Thyroid gland (tissue), 4 donors: ENCODE data around the gene MPP2.

Source experiments
- POLR2A ChIP-seq, 2 donors: fragments of 450-650 bp; IDR thresholded peaks; one replicate each; pipeline ENCODE4 v1.6.1; 2017; ENCODE audit warnings: antibody characterized with exemption in 2 of 2, mild to moderate bottlenecking in 2 of 2, moderate library complexity in 1 of 2
- TF ChIP-seq, protein P1 (sequence below), 6 experiments: fragments of 200-600 bp in 3 of 6; fragments of 450-650 bp in 3 of 6; sonication (generic) in 3 of 6; IDR thresholded peaks; one replicate each; pipeline ENCODE4 v1.5.1; 2016 to 2019; ENCODE audit warnings: antibody characterized with exemption in 6 of 6, mild to moderate bottlenecking in 2 of 6, inconsistent platforms in 1 of 6, moderate library complexity in 1 of 6

DNA sequence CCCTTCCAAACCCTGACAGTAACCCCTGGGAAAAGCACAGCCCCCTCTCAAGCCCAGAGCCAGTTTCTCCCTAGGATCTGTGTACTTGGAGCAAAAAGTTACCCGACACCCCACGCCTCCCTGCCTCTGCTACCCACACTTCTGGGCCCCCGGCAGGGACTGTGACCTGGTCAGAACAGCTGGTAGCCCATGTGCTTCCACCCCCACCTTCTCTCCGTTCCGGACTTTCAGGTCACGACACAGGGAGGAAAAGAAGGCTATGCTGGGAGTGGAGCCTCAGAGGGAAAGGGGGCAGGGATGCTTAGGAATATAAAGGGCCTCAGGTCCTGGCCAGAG, 28.6 kb upstream of the MPP2 start:
- TF ChIP-seq, protein P1, sequence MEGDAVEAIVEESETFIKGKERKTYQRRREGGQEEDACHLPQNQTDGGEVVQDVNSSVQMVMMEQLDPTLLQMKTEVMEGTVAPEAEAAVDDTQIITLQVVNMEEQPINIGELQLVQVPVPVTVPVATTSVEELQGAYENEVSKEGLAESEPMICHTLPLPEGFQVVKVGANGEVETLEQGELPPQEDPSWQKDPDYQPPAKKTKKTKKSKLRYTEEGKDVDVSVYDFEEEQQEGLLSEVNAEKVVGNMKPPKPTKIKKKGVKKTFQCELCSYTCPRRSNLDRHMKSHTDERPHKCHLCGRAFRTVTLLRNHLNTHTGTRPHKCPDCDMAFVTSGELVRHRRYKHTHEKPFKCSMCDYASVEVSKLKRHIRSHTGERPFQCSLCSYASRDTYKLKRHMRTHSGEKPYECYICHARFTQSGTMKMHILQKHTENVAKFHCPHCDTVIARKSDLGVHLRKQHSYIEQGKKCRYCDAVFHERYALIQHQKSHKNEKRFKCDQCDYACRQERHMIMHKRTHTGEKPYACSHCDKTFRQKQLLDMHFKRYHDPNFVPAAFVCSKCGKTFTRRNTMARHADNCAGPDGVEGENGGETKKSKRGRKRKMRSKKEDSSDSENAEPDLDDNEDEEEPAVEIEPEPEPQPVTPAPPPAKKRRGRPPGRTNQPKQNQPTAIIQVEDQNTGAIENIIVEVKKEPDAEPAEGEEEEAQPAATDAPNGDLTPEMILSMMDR (IDR thresholded peaks at IDR 0.05), result no peak
- no peak for TF ChIP-seq POLR2A (IDR thresholded peaks at IDR 0.05)
